Measurements from ENCODE around the gene RFTN1. TPM values are rescaled to one million over a fixed set of nuclear protein-coding genes. Genes with fewer than 3 reads are reported as not detected.
A peak's percentile ranks its signal among the peaks of the same experiment; 100 is the strongest.

The RFTN1 gene
- total RNA-seq, 1 donor from 2014 or later = 0.92 TPM

DNA sequence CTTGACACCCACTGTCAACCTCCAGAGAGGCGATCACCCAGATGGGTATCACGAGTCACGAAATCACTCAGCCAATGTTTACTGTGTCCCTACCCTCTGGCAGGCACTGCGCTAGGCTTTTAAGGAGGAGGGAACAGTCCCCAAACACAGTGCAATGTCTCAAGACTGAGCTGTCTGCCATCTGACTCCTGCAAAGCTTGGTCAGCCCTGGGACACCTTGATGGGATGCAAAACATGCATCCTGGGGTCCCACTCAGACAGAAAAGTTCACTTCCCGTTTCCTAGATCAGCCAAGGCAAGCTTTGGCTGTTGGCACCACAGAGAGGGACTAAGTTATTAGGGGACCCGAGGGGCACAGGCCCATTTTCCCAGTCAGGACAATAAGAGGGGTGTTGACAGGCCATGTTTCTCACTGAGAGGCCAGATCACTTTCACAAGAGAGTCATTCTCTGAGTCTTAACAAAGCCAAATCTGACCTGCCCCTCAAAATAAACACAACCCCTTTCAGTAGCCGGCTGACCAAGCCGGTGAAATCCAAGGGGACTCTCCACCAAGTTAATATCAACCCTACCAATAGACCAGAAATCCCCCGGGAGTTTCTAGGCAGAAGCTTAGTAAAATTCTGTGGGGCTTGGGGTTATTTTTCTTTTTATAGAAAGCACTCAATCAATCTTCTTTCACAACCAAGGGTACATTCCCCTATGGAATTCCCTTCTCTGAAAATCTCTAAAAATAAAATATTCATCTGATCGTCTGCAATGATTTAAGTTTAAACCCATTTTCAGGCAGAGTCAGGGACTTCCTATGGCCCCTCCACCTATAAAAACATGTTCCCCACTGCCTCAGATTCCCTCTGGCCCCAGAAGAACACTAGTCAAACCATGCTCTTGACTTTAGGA, 3.5 kb downstream of the RFTN1 start:
- no peak overlapping the region for H3K27ac ChIP-seq
- H3K9me3 Mint-ChIP-seq = peaks cover 3% of the 10 kb centered on the region
- peaks cover 11% of the 10 kb centered on the region for H3K4me1 ChIP-seq
- H3K4me3 ChIP-seq = no peak overlapping the region
- no peak for DNase-seq (ENCODE audit: low spot score)
- H4K20me1 ChIP-seq (ENCODE audit: low read depth) = no peaks in the 10 kb centered on the region
- peaks cover 27% of the 10 kb centered on the region for H3K27me3 Mint-ChIP-seq (ENCODE audit: insufficient read depth, low read depth)
- H3K36me3 Mint-ChIP-seq = no peaks in the 10 kb centered on the region
- H2AFZ ChIP-seq (replicated peaks) = peak overlapping the region; percentile 9
- H3K27me3 ChIP-seq = peaks cover 54% of the 10 kb centered on the region
- no peak overlapping the region for H3K4me2 ChIP-seq
- H3K4me1 Mint-ChIP-seq = peaks cover 26% of the 10 kb centered on the region
- H3K27ac Mint-ChIP-seq = no peak overlapping the region
- H3K36me3 ChIP-seq = no peaks in the 10 kb centered on the region
- H3K4me3 Mint-ChIP-seq = no peak overlapping the region
- H3K9me3 ChIP-seq (ENCODE audit: low read depth) = no peaks in the 10 kb centered on the region
- TF ChIP-seq EZH2phosphoT487 (IDR thresholded peaks at IDR 0.05) = no peak
- TF ChIP-seq, protein P1, sequence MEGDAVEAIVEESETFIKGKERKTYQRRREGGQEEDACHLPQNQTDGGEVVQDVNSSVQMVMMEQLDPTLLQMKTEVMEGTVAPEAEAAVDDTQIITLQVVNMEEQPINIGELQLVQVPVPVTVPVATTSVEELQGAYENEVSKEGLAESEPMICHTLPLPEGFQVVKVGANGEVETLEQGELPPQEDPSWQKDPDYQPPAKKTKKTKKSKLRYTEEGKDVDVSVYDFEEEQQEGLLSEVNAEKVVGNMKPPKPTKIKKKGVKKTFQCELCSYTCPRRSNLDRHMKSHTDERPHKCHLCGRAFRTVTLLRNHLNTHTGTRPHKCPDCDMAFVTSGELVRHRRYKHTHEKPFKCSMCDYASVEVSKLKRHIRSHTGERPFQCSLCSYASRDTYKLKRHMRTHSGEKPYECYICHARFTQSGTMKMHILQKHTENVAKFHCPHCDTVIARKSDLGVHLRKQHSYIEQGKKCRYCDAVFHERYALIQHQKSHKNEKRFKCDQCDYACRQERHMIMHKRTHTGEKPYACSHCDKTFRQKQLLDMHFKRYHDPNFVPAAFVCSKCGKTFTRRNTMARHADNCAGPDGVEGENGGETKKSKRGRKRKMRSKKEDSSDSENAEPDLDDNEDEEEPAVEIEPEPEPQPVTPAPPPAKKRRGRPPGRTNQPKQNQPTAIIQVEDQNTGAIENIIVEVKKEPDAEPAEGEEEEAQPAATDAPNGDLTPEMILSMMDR (IDR thresholded peaks at IDR 0.05) = no peak
- TF ChIP-seq EZH2 (IDR thresholded peaks at IDR 0.05) = no peak
- H3F3A ChIP-seq (ENCODE audit: low read depth) = peaks cover 9% of the 10 kb centered on the region
- H3K79me2 ChIP-seq (ENCODE audit: low read depth) = no peaks in the 10 kb centered on the region
- H3K9ac ChIP-seq = no peak overlapping the region

DNA sequence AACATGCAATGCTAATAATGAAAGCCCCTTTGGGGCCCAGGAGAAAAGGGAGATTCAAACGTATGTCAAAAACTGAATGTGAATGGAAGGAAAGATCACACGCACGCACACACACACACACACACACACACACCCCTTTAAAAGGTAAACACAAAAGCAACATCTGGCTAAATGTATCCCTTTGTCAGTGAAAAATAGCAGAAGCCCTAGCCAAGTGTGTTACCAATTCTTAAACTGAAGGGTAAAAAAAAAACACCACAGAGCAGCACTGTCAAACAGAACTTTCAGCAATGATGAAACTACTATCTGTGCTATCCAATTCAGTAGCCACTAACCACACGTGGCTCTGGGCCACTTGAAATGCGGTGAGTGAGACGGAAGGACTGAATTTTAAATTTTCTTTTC, 4.9 kb downstream of the RFTN1 start:
- Histone ChIP-seq H3K27me3 (peaks cover 40% of the 10 kb centered on the region), H3K9ac (no peak overlapping the region), H3K4me3 (no peak overlapping the region), H3F3A (ENCODE audit: low read depth) (peaks cover 9% of the 10 kb centered on the region), H3K9me3 (ENCODE audit: low read depth) (no peaks in the 10 kb centered on the region), H3K79me2 (ENCODE audit: low read depth) (no peaks in the 10 kb centered on the region), H3K36me3 (no peaks in the 10 kb centered on the region), H3K27ac (no peak overlapping the region), H3K4me2 (no peak overlapping the region), H2AFZ (replicated peaks) (no peak overlapping the region), H3K4me1 (peaks cover 11% of the 10 kb centered on the region), H4K20me1 (ENCODE audit: low read depth) (no peaks in the 10 kb centered on the region)
- no peak overlapping the region for H3K4me3 Mint-ChIP-seq
- no peaks in the 10 kb centered on the region for H3K36me3 Mint-ChIP-seq
- no peak for DNase-seq (ENCODE audit: low spot score)
- no peak for TF ChIP-seq EZH2 (IDR thresholded peaks at IDR 0.05)
- TF ChIP-seq EZH2phosphoT487 (IDR thresholded peaks at IDR 0.05) = no peak
- TF ChIP-seq, protein P1 (IDR thresholded peaks at IDR 0.05) = no peak
- no peak overlapping the region for H3K27ac Mint-ChIP-seq
- peaks cover 16% of the 10 kb centered on the region for H3K27me3 Mint-ChIP-seq (ENCODE audit: insufficient read depth, low read depth)
- peaks cover 18% of the 10 kb centered on the region for H3K4me1 Mint-ChIP-seq
- peaks cover 3% of the 10 kb centered on the region for H3K9me3 Mint-ChIP-seq

DNA sequence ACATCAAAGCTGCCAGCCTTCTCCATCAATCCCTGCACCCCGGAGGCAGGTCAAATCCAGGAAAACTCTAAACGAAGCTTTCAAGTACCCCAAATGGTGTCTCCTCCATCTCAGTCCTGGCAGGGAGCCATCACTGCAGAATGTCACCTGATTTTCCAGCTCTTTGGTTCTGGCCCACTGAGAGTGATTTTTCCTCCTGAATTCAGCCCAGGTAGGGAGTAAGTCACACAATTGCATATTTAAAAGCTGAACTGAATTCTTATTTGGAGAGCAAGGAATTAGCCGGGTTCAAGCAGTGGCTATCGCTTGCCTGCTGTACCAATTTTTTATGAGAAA, 5.3 kb downstream of the RFTN1 start:
- peaks cover 36% of the 10 kb centered on the region for H3K27me3 ChIP-seq
- Mint-ChIP-seq H3K36me3 (no peaks in the 10 kb centered on the region), H3K27ac (no peak overlapping the region), H3K4me1 (peaks cover 18% of the 10 kb centered on the region), H3K27me3 (ENCODE audit: insufficient read depth, low read depth) (peaks cover 16% of the 10 kb centered on the region), H3K9me3 (peaks cover 3% of the 10 kb centered on the region), H3K4me3 (no peak overlapping the region)
- H3F3A ChIP-seq (ENCODE audit: low read depth) = peaks cover 9% of the 10 kb centered on the region
- no peak overlapping the region for H2AFZ ChIP-seq (replicated peaks)
- no peak for DNase-seq (ENCODE audit: low spot score)
- H4K20me1 ChIP-seq (ENCODE audit: low read depth) = no peaks in the 10 kb centered on the region
- H3K9ac ChIP-seq = no peak overlapping the region
- H3K4me3 ChIP-seq = no peak overlapping the region
- H3K4me2 ChIP-seq = no peak overlapping the region
- no peaks in the 10 kb centered on the region for H3K36me3 ChIP-seq
- H3K4me1 ChIP-seq = peaks cover 11% of the 10 kb centered on the region
- no peak overlapping the region for H3K27ac ChIP-seq
- TF ChIP-seq EZH2 (IDR thresholded peaks at IDR 0.05) (no peak), EZH2phosphoT487 (IDR thresholded peaks at IDR 0.05) (no peak)
- TF ChIP-seq, protein P1 (IDR thresholded peaks at IDR 0.05) = no peak
- H3K79me2 ChIP-seq (ENCODE audit: low read depth) = no peaks in the 10 kb centered on the region
- H3K9me3 ChIP-seq (ENCODE audit: low read depth) = no peaks in the 10 kb centered on the region
